ENCODE measurements around the gene ARFGAP1.

Gene ARFGAP1

DNA sequence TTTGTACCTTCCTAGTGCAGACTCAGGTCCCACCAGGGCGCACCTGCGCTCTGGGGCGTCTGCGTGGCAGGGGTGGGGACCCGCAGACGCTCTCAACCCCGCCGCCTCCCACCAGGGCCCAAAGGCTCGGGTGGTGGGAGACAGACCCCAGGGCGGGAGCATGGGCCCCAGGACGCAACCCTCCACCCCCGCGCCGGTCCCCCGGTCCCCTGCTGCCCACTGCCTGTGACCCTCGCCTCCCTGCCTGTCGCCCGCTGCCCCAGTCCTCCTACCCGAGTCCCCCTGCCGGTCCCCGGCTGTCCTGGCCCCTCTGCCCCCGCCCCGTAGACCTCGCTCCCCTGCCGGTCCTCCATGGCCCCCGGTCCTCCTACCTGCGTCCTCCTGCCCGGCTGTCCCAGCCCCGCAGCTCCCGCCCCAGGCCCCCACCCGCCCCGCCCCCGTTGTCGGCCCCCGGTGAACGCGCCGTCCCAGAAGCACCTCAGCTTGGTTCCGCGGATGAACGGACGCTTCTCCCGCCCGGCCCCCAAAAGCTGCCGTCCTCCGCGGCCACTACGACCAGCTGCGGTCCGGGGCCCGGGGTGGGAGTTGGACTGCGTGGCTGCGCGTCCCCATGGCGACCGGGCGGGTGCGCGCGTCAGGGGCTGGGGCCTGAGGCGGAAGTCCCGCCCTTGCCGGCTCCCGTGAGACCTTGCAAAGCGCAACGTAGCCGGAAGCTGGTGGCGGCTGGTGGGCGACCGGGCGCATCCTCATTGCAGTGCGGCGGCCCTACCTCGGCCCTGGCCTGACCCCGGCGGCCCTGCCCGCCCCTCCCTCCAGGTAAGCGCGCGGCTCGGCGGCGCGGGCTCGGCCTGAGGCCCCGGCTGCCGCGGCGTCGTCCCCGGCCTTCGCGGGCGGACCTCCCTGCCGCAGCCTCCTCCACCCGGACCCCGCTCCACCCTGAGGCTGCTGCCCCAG is at the start of gene ARFGAP1:
Gene ARFGAP1, plus strand, starts transcription at position 709 of the 954 bp plus-strand sequence. CDS start 2,768 bp downstream, outside the sequence.
- FAIRE-seq: peak; percentile 100
- DNase-seq (ENCODE audit: low spot score): peak; percentile 100

DNA sequence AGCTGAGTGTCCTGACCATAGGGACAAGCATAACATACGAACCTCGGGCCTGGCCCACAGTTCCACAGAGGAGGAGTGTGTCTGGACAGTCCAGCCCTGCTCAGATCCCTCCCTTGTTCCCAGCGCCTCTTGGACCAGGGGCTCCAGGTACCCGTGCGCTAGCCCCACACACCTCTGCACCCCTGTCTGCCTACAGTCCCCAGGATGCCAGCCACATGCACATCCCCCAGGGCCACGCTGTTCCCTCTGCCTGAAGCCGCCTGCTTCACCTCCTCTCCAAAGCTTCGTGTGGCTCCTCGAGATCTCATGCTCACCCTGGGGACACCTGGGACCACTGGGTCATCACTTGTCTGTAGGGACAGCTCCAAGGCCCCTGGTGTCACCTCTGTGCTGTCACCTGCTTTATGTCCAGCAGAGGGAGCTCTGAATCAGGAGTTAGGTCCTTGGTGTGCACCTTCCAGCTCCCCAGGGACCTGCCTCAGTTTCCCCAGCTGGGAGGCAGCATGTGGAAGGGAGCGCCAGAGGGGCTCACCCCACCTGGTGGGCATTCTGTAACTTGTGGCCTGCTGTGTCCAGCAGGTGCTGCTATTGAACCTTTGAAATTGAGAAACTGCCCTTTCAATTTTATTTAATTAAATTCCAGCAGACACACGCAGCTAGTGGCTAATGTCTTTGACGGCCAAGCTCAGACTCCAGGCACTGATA is 49.3 kb upstream of the ARFGAP1 start:
- FAIRE-seq (peak; percentile 85), DNase-seq (ENCODE audit: low spot score) (peak; percentile 80)

DNA sequence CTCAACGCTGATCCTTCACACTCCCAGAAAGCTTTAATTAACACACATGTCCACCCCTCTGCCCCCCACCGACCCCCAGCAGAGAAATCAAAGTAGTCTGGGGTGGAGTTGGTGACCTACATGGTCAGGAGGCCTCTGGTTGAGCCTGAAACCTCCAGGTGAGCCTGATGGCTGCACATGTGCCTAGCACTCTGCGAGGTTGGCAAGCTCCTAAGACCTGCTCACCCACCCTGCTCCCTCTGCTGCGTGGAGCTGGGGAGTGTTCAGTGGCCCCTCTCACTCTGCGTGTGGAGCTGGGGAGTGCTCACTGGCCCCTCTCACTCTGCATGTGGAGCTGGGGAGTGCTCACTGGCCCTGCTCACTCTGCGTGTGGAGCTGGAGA is 48.8 kb upstream of the ARFGAP1 start:
- FAIRE-seq (peak; percentile 61), DNase-seq (ENCODE audit: low spot score) (no peak)

DNA sequence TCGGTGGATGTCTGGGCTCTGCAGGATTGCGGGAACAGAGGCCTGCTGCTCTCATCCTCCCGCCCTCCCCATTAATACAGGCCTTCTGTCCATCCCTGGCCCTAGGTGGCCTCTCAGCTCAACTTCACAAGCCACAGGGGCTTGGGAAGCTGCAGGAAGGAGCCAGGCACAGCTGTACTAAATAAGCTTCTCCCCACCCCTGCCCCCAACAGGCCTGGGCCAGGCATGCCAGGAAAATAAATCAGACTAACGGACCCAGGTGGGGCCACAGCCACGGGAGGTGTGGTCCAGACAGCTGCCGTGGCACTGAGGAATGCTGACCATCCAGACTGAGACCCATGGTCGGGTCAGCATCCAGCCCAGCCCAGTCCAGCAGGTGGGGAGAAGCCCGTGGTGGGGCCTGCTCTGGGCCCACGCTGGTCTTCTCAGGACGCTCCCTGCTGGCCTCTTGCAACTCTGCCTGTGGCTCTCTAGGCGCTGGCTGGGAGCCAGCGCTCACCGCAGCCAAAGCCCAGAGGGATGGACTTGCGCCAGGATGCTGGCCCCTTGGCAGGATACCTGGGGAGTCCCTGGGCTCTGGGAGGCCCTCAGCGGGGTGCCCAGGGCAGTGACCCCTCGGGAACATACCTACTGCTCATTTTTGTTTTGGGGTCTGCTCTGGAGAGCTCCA is 48.1 kb upstream of the ARFGAP1 start:
- peak; percentile 98 for FAIRE-seq
- DNase-seq (ENCODE audit: low spot score): peak; percentile 97

DNA sequence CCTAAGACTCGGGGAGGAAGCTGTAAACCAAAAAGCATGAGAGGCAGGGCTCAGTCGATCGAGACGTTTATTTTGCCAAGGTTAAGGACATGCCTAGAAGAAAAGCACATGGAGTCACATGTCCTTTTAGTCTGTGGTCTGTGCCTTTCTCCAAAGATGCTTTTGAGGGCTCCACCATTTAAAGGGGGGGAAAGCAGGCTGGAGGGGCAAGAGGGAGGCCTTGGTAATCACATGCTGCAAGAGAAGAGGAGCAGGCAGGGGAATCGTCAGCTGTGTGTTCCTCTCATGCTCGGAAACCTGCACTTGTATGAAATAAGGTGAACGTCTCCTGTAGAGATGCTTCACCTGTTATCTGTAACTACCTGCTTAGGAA is 47.5 kb upstream of the ARFGAP1 start:
- no peak for DNase-seq (ENCODE audit: low spot score)
- FAIRE-seq: peak; percentile 70

DNA sequence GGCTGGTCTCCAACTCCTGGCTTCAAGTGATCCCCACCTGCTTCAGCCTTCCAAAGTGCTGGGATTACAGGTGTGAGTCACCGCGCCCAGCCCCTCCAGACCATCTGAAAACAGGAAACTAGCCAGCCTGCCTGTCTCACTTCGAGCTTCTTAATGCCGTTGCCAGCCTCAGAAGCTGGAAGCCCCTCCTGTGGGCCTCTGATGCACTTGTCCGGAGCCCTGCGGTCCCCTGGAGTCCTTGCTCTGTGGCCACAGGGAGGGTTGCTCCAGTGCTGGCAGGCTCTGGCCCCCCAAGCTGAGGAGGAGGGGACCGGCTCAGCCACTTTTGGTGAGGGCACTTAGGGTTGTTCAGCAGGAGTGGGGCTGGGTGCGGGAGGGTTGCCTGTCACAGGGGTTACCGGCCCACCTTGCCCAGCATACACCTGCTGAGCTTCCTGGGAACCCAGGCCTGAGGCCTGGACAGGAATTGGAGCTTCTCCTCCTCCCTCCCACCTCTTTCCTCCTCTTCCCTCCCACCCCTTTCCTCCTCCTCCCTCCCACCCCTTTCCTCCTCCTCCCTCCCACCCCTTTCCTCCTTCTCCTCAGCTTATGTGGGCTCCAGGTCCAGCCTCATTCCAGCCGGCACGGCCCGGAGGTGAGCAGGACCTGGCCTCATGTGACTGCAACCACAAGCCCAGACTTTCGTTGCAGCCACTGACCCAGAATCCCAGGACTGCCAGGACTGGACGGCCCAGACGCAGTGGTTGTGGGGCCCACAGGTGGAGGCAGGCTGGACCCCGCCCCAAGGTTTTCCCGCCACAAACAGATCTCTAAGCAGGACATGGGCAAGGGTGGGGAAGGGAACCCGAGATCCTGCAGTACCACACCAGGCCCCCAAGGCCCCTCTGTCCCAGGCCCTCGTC is 46.3 kb upstream of the ARFGAP1 start:
- DNase-seq (ENCODE audit: low spot score) (peak; percentile 80), FAIRE-seq (peak; percentile 93)

DNA sequence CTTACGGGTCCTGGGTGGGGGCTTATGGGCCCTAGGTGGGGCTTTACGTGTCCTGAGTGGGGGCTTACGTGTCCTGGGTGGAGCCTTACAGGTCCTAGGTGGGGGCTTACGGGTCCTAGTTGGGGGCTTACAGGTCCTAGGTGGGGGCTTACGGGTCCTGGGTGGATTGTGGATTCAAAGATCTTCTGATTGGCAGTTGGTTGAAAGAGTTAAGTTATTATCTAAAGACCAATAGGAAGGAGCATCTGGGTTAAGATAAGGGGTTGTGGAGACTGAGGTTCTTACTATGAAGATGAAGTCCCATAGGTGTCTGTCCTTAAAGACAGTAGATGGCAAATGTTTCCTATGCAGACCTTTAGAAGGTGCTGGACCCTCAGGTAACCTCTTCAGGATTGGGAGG is 45.4 kb upstream of the ARFGAP1 start:
- FAIRE-seq: no peak

DNA sequence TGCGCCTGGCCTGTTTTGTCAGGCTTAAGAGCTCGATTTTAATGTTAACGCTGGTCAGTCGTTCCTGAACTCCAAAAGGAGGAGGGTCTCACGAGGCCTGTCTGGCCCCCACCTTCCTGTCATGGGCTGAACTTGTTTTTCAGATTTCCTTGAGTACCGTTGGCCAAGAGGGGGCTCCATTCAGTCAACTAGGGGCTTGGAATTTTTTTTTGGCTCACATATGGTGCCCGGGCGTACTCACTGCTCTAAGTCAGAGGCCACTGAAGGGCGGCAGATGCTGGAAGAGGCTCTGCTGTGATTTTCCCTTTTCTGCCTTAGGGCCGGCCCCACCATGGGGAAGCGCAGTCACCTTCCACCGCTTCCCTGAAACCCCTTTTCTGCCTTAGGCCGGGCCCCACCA is 43.8 kb upstream of the ARFGAP1 start:
- DNase-seq (ENCODE audit: low spot score): no peak

More for the DNA sequence above, 45.4 kb upstream of the ARFGAP1 start:
- no peak for DNase-seq (ENCODE audit: low spot score)

DNA sequence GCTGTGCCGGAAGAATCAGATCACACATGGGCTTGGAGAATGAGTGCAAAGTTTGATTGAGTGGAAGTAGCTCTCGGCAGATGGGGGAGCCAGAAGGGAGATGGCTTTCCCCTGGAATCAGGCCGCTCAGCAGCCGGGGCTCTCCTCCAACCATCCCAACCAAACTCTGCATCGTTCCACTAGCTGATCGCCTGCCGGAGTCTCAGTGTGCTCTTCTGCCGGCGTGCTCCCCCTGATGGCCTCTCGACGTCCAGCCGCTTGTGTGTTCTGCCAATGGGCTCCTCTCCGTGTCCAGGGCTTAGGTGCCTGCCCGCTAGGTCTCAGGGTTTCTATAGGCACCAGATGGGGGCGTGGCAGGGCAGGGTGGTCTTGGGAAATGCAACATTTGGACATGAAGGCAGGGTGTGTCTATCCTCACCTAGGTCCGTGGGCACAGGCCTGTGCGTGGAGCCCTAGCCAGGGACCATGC is 41.8 kb upstream of the ARFGAP1 start:
- peak; percentile 37 for FAIRE-seq
- DNase-seq (ENCODE audit: low spot score): no peak

More for the DNA sequence above, 43.8 kb upstream of the ARFGAP1 start:
- no peak for FAIRE-seq

DNA sequence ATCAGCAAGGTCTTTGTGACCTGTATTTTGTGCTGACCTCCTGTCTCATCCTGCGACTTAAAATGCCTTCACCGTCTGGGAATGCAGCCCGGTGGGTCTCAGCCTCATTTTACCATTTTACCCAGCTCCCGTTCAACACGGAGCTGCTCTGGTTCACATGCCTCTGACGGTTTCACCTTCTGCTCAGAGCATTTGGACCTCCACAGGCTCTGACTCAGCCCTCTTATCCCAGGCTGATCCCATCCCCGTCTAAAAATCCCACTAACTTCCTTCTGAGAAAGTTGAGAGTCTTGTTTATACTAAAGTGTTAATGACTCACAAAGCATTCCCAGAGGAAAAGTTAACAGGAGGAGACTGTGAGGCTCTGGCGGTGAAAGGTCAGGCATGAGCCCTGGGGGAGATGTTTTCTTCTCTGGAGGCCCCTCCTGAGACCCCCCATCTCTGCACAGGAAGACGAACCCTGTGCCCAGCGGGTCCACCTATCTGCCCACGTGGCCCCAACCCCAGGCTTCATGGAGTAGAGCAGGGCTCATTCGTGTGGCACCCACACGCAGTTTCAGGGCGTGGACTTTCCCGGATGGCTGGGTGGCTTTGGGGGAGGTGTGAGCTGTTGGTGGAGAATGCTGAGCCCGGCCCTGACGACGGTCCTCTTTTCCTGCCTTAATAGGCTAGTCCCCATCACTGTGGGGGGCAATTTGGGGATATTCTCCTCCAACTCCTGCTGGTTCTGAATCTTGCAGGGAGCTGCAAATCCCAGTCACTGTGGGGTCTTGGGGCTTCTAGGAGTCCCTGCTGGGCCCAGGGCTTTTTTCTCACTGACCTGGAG is 40.2 kb upstream of the ARFGAP1 start:
- FAIRE-seq: peak; percentile 97
- DNase-seq (ENCODE audit: low spot score): peak; percentile 91

DNA sequence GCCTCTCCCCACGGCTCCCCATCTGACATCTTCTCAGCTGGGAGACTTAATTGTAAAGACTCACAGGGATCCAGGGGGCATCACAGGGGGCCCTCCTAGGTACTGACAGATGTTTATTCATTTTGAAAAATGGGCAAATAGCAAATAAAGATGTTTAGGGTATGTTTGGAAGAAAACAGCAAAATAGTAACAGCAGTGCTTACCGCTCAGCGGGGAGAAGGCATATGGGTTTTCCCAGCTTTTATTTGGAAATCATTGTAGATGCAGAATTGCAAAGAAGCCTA is 39.6 kb upstream of the ARFGAP1 start:
- FAIRE-seq: no peak
- no peak for DNase-seq (ENCODE audit: low spot score)

DNA sequence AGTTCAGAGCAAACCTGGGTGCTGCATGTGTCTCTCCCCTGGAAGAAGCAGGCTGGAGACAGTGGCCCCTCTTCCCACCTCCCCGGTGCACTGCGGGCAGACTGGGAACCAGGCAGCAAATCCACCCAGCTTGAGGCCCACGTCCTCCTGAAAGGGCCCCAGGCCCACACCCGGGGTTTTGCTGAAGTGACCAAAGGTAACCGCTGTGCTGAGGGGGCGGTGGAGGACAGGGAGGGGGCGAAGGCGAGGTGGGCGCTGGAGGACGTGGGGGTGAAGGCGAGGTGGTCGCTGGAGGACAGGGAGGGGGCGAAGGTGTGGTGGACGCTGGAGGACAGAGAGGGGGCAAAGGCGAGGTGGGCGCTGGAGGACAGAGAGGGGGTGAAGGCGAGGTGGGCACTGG is 38.7 kb upstream of the ARFGAP1 start:
- FAIRE-seq (peak; percentile 92), DNase-seq (ENCODE audit: low spot score) (no peak)

DNA sequence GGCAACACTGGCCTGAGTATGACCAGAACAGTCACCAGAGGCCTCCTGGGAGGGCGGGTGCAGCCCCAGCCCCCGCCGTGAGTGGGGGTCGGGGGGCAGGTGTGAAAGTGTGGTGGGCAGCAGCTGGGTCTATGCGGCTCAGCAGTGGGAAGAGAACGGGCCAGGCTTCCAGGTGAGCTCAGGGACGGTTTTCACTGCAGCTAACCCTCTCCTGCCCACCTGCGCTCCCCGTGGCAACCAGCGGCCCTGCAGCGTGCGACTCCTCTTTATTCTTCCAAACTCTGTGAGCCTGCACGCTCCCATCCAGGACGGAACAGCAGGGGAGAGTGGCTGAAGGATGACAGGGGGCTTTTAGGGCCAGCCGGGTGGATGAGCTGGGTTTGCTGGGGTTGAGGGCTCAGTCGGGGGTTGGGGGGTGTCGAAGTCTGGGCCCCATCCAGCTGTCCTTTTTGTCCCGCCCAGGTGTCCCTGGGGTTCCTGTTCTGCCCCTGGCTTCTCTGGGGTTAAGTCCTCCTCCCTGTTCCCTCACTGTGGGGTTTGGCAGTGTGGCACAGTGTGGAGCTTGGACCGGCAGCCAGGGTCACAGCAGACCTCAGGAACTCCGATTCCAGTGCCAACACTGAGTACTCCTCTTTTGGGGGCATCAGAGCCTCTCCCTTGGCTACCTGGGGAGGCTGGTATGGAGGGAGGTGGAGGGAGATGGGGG is 37.8 kb upstream of the ARFGAP1 start:
- FAIRE-seq: peak; percentile 81
- DNase-seq (ENCODE audit: low spot score): no peak

DNA sequence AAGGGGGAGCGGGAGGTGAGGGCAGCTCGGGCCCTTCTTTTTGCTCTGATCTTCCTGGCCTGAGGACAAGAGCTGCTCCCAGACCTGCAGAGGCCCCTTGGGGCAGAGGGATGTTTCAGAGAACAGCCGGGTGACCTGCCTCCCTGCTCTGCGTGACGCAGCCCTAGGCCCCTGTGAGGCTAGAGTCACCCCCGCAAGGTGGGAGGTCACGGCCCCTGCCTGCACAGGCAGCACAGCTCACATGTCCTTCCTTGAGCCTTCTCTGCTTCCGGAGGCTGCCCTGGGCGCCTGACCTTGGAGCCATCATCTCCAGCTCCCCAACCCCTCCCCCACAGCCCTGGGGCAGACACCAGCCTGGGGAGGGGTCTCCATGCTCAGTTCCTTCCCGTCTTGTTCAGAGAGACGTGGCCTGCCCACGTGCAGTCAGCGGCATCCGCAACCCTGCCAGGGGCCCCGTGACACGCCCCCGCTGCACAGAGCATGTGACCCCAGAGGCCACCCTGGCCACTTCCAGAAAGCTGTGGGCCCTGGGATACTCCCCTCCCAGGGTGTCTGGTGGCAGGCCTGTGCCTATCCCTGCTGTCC is 37.1 kb upstream of the ARFGAP1 start, which contains the start of gene BIRC7:
Gene BIRC7, plus strand, starts transcription at position 507 of the 585 bp plus-strand sequence. CDS start 192 bp downstream, outside the sequence.
- DNase-seq (ENCODE audit: low spot score) (no peak), FAIRE-seq (peak; percentile 90)

DNA sequence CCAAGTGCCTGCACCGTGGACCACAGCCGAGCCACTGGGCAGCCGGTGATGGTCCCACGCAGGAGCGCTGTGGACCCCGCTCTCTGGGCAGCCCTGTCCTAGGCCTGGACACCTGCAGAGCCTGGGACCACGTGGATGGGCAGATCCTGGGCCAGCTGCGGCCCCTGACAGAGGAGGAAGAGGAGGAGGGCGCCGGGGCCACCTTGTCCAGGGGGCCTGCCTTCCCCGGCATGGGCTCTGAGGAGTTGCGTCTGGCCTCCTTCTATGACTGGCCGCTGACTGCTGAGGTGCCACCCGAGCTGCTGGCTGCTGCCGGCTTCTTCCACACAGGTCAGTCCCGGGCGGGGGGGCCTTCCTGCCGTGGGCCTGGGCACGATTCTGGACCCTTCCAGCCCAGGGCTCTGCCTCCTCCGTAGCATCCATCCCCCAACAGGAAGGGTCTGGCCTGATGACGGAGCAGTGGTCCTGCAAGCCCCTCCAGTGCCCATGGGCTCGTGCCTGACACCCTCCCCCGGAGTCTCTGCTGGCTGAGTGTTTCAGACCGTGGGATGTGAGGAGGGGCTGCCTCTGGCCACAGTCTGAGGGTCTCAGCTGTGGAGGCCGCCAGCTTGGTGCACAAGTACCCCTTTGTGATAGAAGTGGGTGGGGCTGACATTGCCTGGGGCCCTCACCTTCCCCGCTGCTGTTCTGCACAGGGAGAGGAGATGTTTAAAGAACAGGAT is 36.3 kb upstream of the ARFGAP1 start:
- DNase-seq (ENCODE audit: low spot score) (no peak), FAIRE-seq (peak; percentile 81)

DNA sequence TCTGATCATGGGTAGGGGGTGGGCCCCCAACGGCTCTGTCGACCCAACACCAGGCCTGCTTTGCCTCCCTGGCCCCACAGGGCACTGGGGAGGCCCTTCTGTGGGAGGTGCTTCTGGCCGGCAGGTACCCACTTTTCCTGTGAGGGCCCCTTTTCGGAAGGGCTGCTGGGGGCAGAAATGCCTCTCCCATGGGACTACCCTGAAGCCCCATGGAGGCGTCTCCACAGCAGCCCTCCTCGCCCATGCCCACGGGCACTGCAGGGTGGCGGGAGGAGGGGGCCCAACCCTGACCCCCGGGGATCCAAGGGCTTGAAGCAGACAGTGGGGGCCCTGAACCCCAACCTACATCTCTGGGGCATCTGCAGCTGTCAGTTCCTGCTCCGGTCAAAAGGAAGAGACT is 34.6 kb upstream of the ARFGAP1 start:
- FAIRE-seq: no peak
- DNase-seq (ENCODE audit: low spot score): no peak

DNA sequence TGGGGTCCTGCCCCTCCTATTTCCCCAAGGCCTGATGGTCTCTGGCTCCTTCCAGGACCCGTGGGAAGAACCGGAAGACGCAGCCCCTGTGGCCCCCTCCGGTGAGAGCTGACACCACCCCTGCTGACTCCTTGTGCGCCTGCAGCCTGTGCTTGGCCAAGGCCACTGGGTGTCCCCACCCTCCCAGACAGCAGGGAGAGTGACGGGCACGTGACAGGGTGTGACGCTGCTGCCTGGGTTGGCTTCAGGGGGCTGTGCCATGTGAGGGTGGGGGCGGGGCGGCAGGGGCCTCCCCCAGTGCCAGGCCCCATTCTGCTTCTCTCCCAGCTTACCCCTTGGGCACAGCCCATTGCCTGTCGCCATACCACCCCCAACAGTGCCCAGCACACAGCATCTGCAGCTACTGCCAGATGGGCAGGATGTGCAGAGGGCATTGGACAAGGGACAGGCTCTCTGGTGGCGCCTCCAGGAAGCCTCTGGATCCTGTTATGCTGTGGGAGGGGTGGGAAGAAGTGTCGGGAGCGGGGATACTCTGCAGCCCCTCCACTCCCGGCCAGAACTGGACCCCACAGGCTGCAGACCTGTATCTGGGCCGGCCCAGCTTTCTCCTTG is 34.0 kb upstream of the ARFGAP1 start:
- DNase-seq (ENCODE audit: low spot score): no peak
- FAIRE-seq: peak; percentile 93

DNA sequence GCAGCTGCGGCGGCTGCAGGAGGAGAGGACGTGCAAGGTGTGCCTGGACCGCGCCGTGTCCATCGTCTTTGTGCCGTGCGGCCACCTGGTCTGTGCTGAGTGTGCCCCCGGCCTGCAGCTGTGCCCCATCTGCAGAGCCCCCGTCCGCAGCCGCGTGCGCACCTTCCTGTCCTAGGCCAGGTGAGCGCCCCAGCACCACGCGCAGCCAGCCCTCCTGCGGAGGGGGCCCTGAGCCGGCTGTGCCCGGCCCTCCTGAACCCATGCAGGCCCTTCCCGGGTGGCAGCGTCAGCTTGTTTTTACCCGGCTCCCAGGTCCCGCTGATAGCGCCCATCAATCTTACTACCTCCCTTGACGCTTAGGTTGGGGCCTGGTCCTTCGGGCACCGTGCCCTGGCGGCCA is 33.2 kb upstream of the ARFGAP1 start:
- peak; percentile 53 for FAIRE-seq
- no peak for DNase-seq (ENCODE audit: low spot score)

All from urothelium cell line (cell line).